Measurements from ENCODE around the gene PDE4D.

PDE4D gene

DNA sequence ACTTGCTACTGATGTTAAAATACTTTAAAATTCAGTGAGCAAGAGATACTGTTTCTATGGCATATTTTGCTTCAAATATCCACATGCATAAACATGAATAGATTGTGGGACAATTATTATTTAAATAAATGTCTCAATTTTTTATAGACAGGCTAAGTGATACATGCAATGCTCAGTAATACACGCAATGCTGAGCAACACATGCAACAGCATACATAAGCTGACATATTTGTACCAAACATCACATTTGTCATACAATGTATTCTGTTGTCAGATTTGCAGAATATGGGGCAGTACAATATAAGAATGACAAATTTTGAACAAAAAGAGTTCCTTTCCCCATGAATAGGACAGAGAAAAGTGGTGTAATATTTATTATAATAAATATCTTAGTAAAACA, 155.5 kb downstream of the PDE4D start:
- TF ChIP-seq, protein P1, sequence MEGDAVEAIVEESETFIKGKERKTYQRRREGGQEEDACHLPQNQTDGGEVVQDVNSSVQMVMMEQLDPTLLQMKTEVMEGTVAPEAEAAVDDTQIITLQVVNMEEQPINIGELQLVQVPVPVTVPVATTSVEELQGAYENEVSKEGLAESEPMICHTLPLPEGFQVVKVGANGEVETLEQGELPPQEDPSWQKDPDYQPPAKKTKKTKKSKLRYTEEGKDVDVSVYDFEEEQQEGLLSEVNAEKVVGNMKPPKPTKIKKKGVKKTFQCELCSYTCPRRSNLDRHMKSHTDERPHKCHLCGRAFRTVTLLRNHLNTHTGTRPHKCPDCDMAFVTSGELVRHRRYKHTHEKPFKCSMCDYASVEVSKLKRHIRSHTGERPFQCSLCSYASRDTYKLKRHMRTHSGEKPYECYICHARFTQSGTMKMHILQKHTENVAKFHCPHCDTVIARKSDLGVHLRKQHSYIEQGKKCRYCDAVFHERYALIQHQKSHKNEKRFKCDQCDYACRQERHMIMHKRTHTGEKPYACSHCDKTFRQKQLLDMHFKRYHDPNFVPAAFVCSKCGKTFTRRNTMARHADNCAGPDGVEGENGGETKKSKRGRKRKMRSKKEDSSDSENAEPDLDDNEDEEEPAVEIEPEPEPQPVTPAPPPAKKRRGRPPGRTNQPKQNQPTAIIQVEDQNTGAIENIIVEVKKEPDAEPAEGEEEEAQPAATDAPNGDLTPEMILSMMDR (IDR thresholded peaks at IDR 0.05; ENCODE audit: insufficient read depth, low read depth, low read length, missing control alignments), result no peak
- no peak for DNase-seq (ENCODE audit: low read depth)
- H3K4me3 ChIP-seq (ENCODE audit: low read length), result no peak overlapping the region

DNA sequence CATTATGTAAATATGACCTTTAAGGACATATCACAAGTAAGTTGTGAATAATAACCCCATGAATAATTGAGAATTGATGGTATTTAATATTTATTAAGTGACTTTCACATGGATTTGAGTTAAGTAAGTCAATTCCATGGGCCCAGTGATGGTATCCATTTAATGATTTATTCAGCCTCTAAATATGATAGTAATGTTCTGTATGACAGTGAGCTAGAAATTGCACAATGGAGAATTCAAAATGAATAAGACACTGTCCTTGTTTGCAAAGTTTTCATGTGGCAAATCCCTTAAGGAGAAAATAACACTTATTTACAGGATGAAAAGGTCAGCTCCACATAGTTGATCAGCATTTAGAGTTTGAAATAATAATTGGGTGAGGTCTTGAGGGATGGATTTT, 160.7 kb downstream of the PDE4D start:
- DNase-seq (ENCODE audit: low read depth), result no peak
- no peak overlapping the region for H3K4me3 ChIP-seq (ENCODE audit: low read length)
- TF ChIP-seq, protein P1 (IDR thresholded peaks at IDR 0.05; ENCODE audit: insufficient read depth, low read depth, low read length, missing control alignments), result no peak

DNA sequence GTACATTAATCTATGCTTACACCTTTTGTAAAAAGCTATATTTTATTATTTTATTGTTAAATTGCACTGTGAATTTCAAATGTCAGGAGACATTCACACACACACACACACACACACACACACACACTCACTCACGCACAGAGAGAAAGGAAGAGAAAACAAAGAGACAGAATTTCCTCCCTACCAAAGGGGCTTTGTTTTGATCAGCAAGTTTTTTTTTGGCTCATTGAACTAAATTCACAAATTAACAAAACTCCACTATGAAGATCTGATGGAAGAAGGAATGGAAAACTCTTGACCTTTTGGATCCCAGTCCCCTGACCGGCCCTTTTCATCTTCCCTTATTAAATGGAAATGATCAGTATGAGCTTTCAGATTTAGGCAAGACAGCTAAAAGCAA, 161.2 kb downstream of the PDE4D start:
- TF ChIP-seq, protein P1 (IDR thresholded peaks at IDR 0.05; ENCODE audit: insufficient read depth, low read depth, low read length, missing control alignments), result no peak
- DNase-seq (ENCODE audit: low read depth), result no peak
- H3K4me3 ChIP-seq (ENCODE audit: low read length), result no peak overlapping the region

DNA sequence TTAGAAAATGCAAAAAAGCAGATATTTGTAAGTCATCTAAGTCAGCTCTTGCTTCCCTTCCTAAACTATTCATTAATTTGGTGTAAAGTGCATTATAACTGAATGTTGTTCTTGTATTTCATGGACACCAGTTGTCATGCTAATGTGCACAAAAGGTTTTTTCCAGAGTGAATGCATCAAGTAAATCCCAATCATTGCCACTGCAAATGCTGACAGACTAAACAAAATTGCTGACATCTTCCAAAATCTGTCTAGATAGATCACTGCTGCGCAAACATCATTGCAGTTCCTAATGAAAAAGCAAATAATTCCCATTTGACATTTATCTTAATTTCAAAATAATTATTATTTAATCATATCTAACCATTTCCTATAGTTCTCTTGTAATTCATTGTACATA, 161.7 kb downstream of the PDE4D start:
- DNase-seq (ENCODE audit: low read depth), result no peak
- no peak overlapping the region for H3K4me3 ChIP-seq (ENCODE audit: low read length)
- TF ChIP-seq, protein P1 (IDR thresholded peaks at IDR 0.05; ENCODE audit: insufficient read depth, low read depth, low read length, missing control alignments), result no peak

DNA sequence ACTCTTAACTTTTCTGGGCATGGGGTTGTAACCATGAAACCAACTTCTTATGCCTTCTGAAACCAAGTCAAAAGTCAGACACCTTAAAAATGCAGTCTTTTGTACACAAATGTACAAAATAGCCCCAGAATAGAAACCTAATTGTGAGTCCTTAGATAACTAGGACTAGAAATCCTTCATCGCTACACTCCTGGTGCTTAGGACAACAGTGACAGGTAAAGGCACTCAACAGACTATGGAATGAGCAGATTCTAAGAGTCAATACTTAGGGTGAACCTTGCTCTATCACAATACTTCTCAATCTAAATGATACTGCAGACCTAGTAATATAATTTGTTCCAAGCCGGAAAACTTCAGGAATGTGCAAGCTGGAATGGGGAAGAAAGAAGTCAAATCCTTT, 163.7 kb downstream of the PDE4D start:
- TF ChIP-seq, protein P1 (IDR thresholded peaks at IDR 0.05; ENCODE audit: insufficient read depth, low read depth, low read length, missing control alignments), result no peak
- no peak overlapping the region for H3K4me3 ChIP-seq (ENCODE audit: low read length)
- DNase-seq (ENCODE audit: low read depth), result no peak

DNA sequence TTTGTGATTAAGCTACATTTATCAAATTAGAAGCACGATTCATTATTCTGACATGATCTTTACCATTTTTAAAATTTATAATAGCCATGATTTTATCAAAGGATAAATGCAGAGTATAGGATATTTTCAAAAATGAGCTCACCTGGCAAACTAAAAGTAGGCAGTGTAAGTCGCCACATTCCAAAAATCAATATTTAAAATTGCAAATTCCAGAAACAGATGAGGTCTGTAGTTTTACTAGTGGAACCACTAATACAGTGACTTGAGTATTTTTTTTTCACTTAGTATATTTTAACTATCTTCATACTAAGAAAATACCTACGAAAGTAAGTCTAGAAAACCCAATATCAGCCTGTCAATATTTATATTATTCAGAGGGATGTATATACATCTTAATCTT, 164.2 kb downstream of the PDE4D start:
- TF ChIP-seq, protein P1 (IDR thresholded peaks at IDR 0.05; ENCODE audit: insufficient read depth, low read depth, low read length, missing control alignments), result no peak
- DNase-seq (ENCODE audit: low read depth), result no peak
- H3K4me3 ChIP-seq (ENCODE audit: low read length), result no peak overlapping the region

DNA sequence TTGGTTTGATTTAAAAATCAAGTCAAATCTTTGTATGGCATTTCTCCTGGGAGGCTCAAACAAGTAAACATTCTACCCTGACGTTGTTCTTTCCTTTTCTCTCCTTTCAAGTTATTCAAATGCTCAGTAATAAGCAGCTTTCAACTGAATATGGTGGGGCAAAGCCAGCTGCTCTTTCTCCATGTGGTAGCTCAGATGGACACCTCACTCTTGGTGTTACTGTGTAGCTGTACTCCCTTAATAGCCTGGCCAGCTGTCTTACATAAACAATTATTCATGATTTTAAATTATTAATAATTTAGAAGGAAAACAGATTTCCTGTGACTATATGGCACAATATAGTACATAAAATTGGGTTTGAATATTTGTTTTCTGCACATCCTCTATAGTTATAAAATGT, 165.2 kb downstream of the PDE4D start:
- TF ChIP-seq, protein P1 (IDR thresholded peaks at IDR 0.05; ENCODE audit: insufficient read depth, low read depth, low read length, missing control alignments), result no peak
- no peak for DNase-seq (ENCODE audit: low read depth)
- H3K4me3 ChIP-seq (ENCODE audit: low read length), result no peak overlapping the region

Data from epithelial cell of esophagus (primary cell).